Fibroblast of pulmonary artery (primary cell): Measurements from ENCODE around the gene ANKRD52.

Source experiments
- DNase-seq: peaks from one replicate; pipeline ENCODE4 v3.0.0-alpha.2; 2010; ENCODE audit warnings: low read depth
- H3K4me3 ChIP-seq: replicated peaks from 2 replicates; pipeline ENCODE4 v1.5.1; 2011; ENCODE audit warnings: low read depth, mild to moderate bottlenecking, control low read depth, low read length, moderate library complexity
- TF ChIP-seq, protein P1 (sequence below): IDR thresholded peaks from 2 replicates; pipeline ENCODE4 v1.5.1; 2011; ENCODE audit warnings: mild to moderate bottlenecking, control low read depth, low read length, inconsistent platforms; ENCODE audit errors: missing control alignments

Gene ANKRD52

GRCh38 chr12:56253091-56253490 lies 5.1 kb downstream of the ANKRD52 start:
- no peak for DNase-seq
- H3K4me3 ChIP-seq, result no peak overlapping the region
- TF ChIP-seq, protein P1, sequence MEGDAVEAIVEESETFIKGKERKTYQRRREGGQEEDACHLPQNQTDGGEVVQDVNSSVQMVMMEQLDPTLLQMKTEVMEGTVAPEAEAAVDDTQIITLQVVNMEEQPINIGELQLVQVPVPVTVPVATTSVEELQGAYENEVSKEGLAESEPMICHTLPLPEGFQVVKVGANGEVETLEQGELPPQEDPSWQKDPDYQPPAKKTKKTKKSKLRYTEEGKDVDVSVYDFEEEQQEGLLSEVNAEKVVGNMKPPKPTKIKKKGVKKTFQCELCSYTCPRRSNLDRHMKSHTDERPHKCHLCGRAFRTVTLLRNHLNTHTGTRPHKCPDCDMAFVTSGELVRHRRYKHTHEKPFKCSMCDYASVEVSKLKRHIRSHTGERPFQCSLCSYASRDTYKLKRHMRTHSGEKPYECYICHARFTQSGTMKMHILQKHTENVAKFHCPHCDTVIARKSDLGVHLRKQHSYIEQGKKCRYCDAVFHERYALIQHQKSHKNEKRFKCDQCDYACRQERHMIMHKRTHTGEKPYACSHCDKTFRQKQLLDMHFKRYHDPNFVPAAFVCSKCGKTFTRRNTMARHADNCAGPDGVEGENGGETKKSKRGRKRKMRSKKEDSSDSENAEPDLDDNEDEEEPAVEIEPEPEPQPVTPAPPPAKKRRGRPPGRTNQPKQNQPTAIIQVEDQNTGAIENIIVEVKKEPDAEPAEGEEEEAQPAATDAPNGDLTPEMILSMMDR, result no peak

DNA sequence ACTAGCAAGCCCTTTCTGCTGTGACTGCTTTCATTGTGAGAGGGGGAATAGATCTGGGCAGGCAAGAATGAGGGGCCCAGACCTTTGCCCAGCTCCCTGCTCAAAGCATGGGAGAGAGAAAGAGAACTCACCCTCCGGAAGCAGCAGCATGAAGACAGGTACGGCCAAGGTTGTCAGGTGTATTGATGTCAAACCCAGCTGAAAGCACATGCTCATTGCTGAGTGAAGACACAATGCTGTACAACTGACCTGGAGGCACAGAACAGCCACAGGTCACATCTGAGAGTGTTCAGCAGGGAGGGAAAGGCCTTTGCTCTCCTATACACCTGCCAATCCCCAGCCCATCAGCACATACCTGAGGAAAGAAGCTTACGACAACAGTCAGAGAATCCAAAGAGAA lies 5.5 kb downstream of the ANKRD52 start:
- DNase-seq, result no peak
- TF ChIP-seq, protein P1, result no peak
- H3K4me3 ChIP-seq, result no peak overlapping the region

- TF ChIP-seq, protein P1, result no peak
- no peak overlapping the region for H3K4me3 ChIP-seq
- no peak for DNase-seq
Observed at GRCh38 chr12:56248711-56249110, 9.5 kb downstream of the ANKRD52 start.

DNA sequence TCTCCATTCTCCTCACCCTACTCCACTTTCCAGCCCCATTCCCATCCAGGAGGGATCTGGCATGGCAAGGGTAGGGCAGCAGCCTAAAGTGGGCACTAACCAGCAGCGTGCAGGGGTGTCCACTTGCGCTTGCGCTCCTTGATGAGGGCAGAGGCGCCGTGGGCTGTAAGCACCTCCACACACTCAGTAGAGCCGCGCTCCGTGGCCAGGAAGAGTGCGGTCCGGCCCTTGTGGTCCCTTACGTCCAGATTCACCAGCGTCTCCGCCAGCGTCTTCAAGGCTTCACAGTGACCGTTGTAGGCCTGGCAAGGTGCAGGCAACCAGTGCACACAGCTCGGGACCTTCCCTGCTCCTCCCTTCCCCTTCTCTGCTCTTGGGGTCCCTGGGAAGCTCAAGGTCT lies 10.3 kb downstream of the ANKRD52 start:
- TF ChIP-seq, protein P1, result no peak

DNA sequence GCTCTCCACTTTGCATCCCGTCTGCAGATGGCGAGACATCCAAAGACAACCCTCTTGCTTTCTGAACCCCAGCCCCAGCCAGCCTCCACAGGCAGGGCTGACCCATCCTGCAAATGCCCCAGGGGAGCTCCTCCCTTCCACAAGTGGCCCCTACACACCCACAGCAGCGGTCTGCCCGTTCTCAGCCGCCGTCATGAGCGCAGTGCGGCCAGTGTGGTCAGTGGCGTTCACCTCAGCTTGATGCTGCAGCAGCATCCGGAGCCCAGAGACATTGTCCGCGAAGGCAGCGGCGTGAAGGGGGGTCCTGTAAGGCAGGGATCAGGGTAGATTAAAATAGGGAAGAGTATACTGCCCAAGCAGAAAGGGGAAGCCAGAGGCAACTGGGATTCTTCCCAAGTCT lies 13.7 kb downstream of the ANKRD52 start:
- DNase-seq, result no peak
- H3K4me3 ChIP-seq, result no peak overlapping the region
- TF ChIP-seq, protein P1, result no peak

More for the DNA sequence above, 10.3 kb downstream of the ANKRD52 start:
- no peak for DNase-seq
- H3K4me3 ChIP-seq, result no peak overlapping the region

DNA sequence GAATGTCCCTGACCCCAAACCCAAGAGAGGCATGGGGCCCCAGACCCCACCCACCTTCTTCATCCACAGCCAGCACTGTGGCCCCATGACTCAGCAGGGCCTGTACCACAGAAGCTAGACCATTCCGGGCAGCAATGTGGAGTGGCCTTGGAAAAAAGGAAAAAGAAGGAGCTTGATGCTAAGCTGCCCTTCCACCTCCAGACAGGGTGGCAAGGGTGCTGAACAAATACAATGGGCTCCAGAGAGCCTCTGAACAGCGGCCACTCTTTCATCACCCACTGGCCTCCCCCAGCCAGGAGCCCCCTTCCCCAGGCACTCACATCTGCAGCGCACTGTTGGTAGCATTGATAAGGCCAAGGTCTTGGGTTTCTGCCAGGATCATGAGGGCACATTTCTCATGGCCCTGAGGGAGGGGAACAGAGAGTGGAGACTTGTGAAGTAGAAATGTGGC lies 14.4 kb downstream of the ANKRD52 start:
- DNase-seq, result no peak
- no peak overlapping the region for H3K4me3 ChIP-seq
- TF ChIP-seq, protein P1, result no peak

GRCh38 chr12:56242986-56243385 lies 15.2 kb downstream of the ANKRD52 start:
- DNase-seq, result no peak
- TF ChIP-seq, protein P1, result no peak

More at GRCh38 chr12:56242986-56243385, 15.2 kb downstream of the ANKRD52 start:
- H3K4me3 ChIP-seq, result no peak overlapping the region
